ENCODE results near the gene JMJD4. TPM values are rescaled to one million over a fixed set of nuclear protein-coding genes. Genes with fewer than 3 reads are reported as not detected.
"Not testable (repeated sequence)": the region's sequence is repeated elsewhere in the genome, so short reads cannot be mapped to it uniquely, and the experiment has no call there.

The JMJD4 gene
- total RNA-seq, 2 experiments from 2014 or later: 17.7 to 24.1 TPM

GRCh38 chr1:227710474-227710873 is 24.6 kb downstream of the JMJD4 start:
- CTCF ChIA-PET, ATAC-seq, H3K4me1 Mint-ChIP-seq, H3K27me3 Mint-ChIP-seq, H3K4me3 Mint-ChIP-seq, DNase-seq, H3K27ac Mint-ChIP-seq: not testable (repeated sequence)
- H3K36me3 Mint-ChIP-seq: peaks cover 11% of the 10 kb centered on the region
- H3K9me3 Mint-ChIP-seq (ENCODE audit: low read depth): peaks cover 20% of the 10 kb centered on the region

GRCh38 chr1:227709451-227709850 is 25.7 kb downstream of the JMJD4 start:
- peaks cover 12% of the 10 kb centered on the region for H3K36me3 Mint-ChIP-seq
- no peaks in the 10 kb centered on the region for H3K27me3 Mint-ChIP-seq
- no peak overlapping the region for H3K4me3 Mint-ChIP-seq
- H3K9me3 Mint-ChIP-seq (ENCODE audit: low read depth): peaks cover 19% of the 10 kb centered on the region
- CTCF ChIA-PET: no interaction called here
- ATAC-seq: no peak
- H3K27ac Mint-ChIP-seq: no peak overlapping the region
- no peak for DNase-seq
- peaks cover 10% of the 10 kb centered on the region for H3K4me1 Mint-ChIP-seq

- peak overlapping the region; percentile 2 for H3K4me3 Mint-ChIP-seq
- DNase-seq: no peak
Measured at GRCh38 chr1:227707846-227708245, 27.3 kb downstream of the JMJD4 start.

GRCh38 chr1:227701631-227702030 is 33.5 kb downstream of the JMJD4 start:
- H3K27me3 Mint-ChIP-seq, H3K36me3 Mint-ChIP-seq, H3K4me1 Mint-ChIP-seq, H3K27ac Mint-ChIP-seq, DNase-seq, CTCF ChIA-PET, ATAC-seq, H3K4me3 Mint-ChIP-seq: not testable (repeated sequence)
- H3K9me3 Mint-ChIP-seq (ENCODE audit: low read depth): peaks cover 35% of the 10 kb centered on the region

More at GRCh38 chr1:227707846-227708245, 27.3 kb downstream of the JMJD4 start:
- H3K36me3 Mint-ChIP-seq: peaks cover 12% of the 10 kb centered on the region
- H3K27ac Mint-ChIP-seq: peak overlapping the region; percentile 51
- no peaks in the 10 kb centered on the region for H3K27me3 Mint-ChIP-seq
- CTCF ChIA-PET: no interaction called here
- ATAC-seq: peak; percentile 49
- H3K9me3 Mint-ChIP-seq (ENCODE audit: low read depth): peaks cover 24% of the 10 kb centered on the region
- H3K4me1 Mint-ChIP-seq: peaks cover 10% of the 10 kb centered on the region

GRCh38 chr1:227697321-227697864 is 37.7 kb downstream of the JMJD4 start:
- CTCF ChIA-PET: no interaction called here
- no peaks in the 10 kb centered on the region for H3K4me1 Mint-ChIP-seq
- peaks cover 23% of the 10 kb centered on the region for H3K9me3 Mint-ChIP-seq (ENCODE audit: low read depth)
- DNase-seq: no peak
- no peak overlapping the region for H3K4me3 Mint-ChIP-seq
- no peak overlapping the region for H3K27ac Mint-ChIP-seq
- no peaks in the 10 kb centered on the region for H3K27me3 Mint-ChIP-seq
- ATAC-seq: no peak
- H3K36me3 Mint-ChIP-seq: peaks cover 6% of the 10 kb centered on the region

GRCh38 chr1:227685807-227686206 is 49.3 kb downstream of the JMJD4 start:
- CTCF ChIA-PET: no interaction called here
- Mint-ChIP-seq H3K9me3 (ENCODE audit: low read depth) (peaks cover 12% of the 10 kb centered on the region), H3K27ac (no peak overlapping the region), H3K4me3 (no peak overlapping the region), H3K27me3 (no peaks in the 10 kb centered on the region), H3K4me1 (no peaks in the 10 kb centered on the region), H3K36me3 (no peaks in the 10 kb centered on the region)
- DNase-seq (no peak), ATAC-seq (no peak)

Other genes starting within 250 kb of the JMJD4 start
- gene ZNF678, start 171.7 kb downstream of the JMJD4 start, total RNA-seq: 1 to 10 TPM; 3.7 to 6.7 TPM
- gene SNAP47, start 133 bp upstream of the JMJD4 start, total RNA-seq: 10 to 100 TPM; 33.9 to 35.3 TPM
- not detected for gene PRSS38, start 80.4 kb upstream of the JMJD4 start, total RNA-seq
- under 1 TPM; 0.30 to 0.50 TPM for gene WNT9A, start 212.6 kb upstream of the JMJD4 start, total RNA-seq

All from activated CD8-positive, alpha-beta memory T cell treated with anti-CD3 and anti-CD28 coated beads, Interleukin-2, amount 10 ng/mL, durations not matched to agents 7 days and 5 days (primary cell).